ENCODE data around the gene FOCAD. TPM values are rescaled to one million over a fixed set of nuclear protein-coding genes. Genes with fewer than 3 reads are reported as not detected.

FOCAD gene
- total RNA-seq, 1 experiment from 2014 or later: 40.7 TPM

DNA sequence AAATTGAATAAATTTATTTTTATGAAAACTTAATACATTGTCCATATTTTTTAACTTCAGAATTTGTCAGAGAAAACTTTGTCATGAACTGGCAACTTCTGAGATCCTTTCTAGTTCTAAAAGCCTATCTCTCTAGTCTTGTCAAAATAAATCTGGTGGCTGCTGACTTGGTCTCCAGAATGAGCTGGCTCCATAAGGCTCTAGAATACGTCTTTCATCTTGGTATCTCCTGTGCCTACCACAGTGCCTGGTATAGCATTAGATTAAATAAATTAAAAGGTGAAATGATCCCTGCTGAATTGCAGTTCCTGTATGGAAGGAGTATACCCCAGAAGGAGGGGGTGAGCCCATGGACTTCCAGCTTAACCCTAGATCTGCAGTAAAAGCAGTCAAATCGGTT lies 2.6 kb upstream of the FOCAD start:
- Histone ChIP-seq H3K9ac (ENCODE audit: low read length) (no peak overlapping the region), H3K27me3 (ENCODE audit: insufficient read depth, low read length) (no peaks in the 10 kb centered on the region), H3K4me1 (ENCODE audit: control insufficient read depth in 1 of 2, insufficient read depth in 2 of 2, low read length in 2 of 2) (peaks cover 29 to 40% of the 10 kb centered on the region in 2 experiments), H3K9me3 (ENCODE audit: control insufficient read depth in 1 of 2, insufficient read depth in 1 of 2, low read depth in 1 of 2, low read length in 2 of 2) (no peaks in the 10 kb centered on the region), H3K27ac (ENCODE audit: low read depth, low read length) (no peak overlapping the region), H3K36me3 (ENCODE audit: control insufficient read depth in 1 of 2, insufficient read depth in 2 of 2, low read length in 2 of 2) (no peaks in the 10 kb centered on the region), H3K79me2 (ENCODE audit: insufficient read depth, low read length) (peaks cover 22% of the 10 kb centered on the region), H4K20me1 (ENCODE audit: insufficient read depth) (no peaks in the 10 kb centered on the region), H3K4me3 (replicated peaks in 1 of 2; ENCODE audit: low read depth in 1 of 2, low read length in 2 of 2) (no peak overlapping the region), H2AFZ (ENCODE audit: low read depth, low read length, poor library complexity, severe bottlenecking) (no peak overlapping the region), H3K9me2 (ENCODE audit: insufficient read depth) (no peaks in the 10 kb centered on the region), H3K4me2 (ENCODE audit: low read length) (no peak overlapping the region)
- intact Hi-C loops (cut with micrococcal nuclease): no loop called here
- POLR2A ChIA-PET: no interaction called here
- CTCF ChIA-PET: no interaction called here
- RAD21 ChIA-PET (ENCODE audit: low non-redundant PET in 1 of 2, low total read pairs in 2 of 2, uncharacterized antibody in 2 of 2, unreplicated experiment in 2 of 2): no interaction called here
- BruUV-seq (replicated peaks): no TSS peak
- DNase-seq (ENCODE audit: low read depth, low spot score) (no peak), ATAC-seq (no peak)
- TF ChIP-seq, protein P1, sequence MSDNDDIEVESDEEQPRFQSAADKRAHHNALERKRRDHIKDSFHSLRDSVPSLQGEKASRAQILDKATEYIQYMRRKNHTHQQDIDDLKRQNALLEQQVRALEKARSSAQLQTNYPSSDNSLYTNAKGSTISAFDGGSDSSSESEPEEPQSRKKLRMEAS (IDR thresholded peaks at IDR 0.05): no peak
- TF ChIP-seq EZH2 (IDR thresholded peaks at IDR 0.05) (no peak), JUND (IDR thresholded peaks at IDR 0.05) (no peak), SP1 (IDR thresholded peaks at IDR 0.05; ENCODE audit: low read depth) (no peak), ZNF274 (IDR thresholded peaks at IDR 0.05; ENCODE audit: low read depth, low read length) (no peak), EZH2phosphoT487 (IDR thresholded peaks at IDR 0.05; ENCODE audit: borderline replicate concordance) (no peak), YY1 (IDR thresholded peaks at IDR 0.05; ENCODE audit: extremely low read depth, insufficient replicate concordance, low read depth, low read length) (no peak), CEBPB (IDR thresholded peaks at IDR 0.05; ENCODE audit: low read depth) (no peak), ZFX (IDR thresholded peaks at IDR 0.05) (no peak), SRF (IDR thresholded peaks at IDR 0.05; ENCODE audit: low read depth) (no peak), TCF7L2 (IDR thresholded peaks at IDR 0.05; ENCODE audit: borderline replicate concordance, extremely low read depth, insufficient read depth, insufficient read length) (no peak), EGR1 (IDR thresholded peaks at IDR 0.05; ENCODE audit: low read depth) (no peak), POLR2A (IDR thresholded peaks at IDR 0.05; ENCODE audit: borderline replicate concordance, extremely low read depth, insufficient read depth, insufficient read length) (no peak), ELF1 (IDR thresholded peaks at IDR 0.05; ENCODE audit: borderline replicate concordance, low read depth) (no peak), SIN3A (IDR thresholded peaks at IDR 0.05; ENCODE audit: low read depth) (no peak)
- TF ChIP-seq, protein P2, sequence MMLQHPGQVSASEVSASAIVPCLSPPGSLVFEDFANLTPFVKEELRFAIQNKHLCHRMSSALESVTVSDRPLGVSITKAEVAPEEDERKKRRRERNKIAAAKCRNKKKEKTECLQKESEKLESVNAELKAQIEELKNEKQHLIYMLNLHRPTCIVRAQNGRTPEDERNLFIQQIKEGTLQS (IDR thresholded peaks at IDR 0.05): no peak
- TF ChIP-seq, protein P3, sequence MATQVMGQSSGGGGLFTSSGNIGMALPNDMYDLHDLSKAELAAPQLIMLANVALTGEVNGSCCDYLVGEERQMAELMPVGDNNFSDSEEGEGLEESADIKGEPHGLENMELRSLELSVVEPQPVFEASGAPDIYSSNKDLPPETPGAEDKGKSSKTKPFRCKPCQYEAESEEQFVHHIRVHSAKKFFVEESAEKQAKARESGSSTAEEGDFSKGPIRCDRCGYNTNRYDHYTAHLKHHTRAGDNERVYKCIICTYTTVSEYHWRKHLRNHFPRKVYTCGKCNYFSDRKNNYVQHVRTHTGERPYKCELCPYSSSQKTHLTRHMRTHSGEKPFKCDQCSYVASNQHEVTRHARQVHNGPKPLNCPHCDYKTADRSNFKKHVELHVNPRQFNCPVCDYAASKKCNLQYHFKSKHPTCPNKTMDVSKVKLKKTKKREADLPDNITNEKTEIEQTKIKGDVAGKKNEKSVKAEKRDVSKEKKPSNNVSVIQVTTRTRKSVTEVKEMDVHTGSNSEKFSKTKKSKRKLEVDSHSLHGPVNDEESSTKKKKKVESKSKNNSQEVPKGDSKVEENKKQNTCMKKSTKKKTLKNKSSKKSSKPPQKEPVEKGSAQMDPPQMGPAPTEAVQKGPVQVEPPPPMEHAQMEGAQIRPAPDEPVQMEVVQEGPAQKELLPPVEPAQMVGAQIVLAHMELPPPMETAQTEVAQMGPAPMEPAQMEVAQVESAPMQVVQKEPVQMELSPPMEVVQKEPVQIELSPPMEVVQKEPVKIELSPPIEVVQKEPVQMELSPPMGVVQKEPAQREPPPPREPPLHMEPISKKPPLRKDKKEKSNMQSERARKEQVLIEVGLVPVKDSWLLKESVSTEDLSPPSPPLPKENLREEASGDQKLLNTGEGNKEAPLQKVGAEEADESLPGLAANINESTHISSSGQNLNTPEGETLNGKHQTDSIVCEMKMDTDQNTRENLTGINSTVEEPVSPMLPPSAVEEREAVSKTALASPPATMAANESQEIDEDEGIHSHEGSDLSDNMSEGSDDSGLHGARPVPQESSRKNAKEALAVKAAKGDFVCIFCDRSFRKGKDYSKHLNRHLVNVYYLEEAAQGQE (IDR thresholded peaks at IDR 0.05; ENCODE audit: low read depth): no peak

Data from HCT116 (cell line).